ENCODE data around the gene TXNDC16. TPM values are rescaled to one million over a fixed set of nuclear protein-coding genes. Genes with fewer than 3 reads are reported as not detected.

The TXNDC16 gene
- total and polyA plus RNA-seq, 8 donors = 1.4 to 30.3 (median 5.1) TPM

GRCh38 chr14:52513249-52513648 is 39.1 kb downstream of the TXNDC16 start:
- H3K27ac ChIP-seq = no peak overlapping the region
- WGBS, 5 donors = 84 to 91% (median 89%) methylated on average over 1 of the region's 1 CpG
- no peaks in the 10 kb centered on the region for H3K4me1 ChIP-seq
- H3K9me3 ChIP-seq = no peaks in the 10 kb centered on the region
- peaks cover 0 to 30% (median 21%) of the 10 kb centered on the region in 4 donors for H3K36me3 ChIP-seq
- H3K4me3 ChIP-seq = no peak overlapping the region
- no peak for DNase-seq
- H3K27me3 ChIP-seq = no peaks in the 10 kb centered on the region
- intact Hi-C loops (cut with DNase I; ENCODE audit: low total_unique reads) = no loop called here
- TF ChIP-seq CTCF (IDR thresholded peaks at IDR 0.05) (no peak), POLR2A (IDR thresholded peaks at IDR 0.05) (no peak), EP300 (IDR thresholded peaks at IDR 0.05) (no peak), POLR2AphosphoS5 (IDR thresholded peaks at IDR 0.05) (no peak)

- no peaks in the 10 kb centered on the region for H3K4me1 ChIP-seq
- no peak for DNase-seq
- intact Hi-C loops (cut with DNase I; ENCODE audit: low total_unique reads) = no loop called here
- peaks cover 0 to 22% (median 8%) of the 10 kb centered on the region in 4 donors for H3K9me3 ChIP-seq
- no peak overlapping the region for H3K4me3 ChIP-seq
- TF ChIP-seq POLR2AphosphoS5 (IDR thresholded peaks at IDR 0.05) (no peak), EP300 (IDR thresholded peaks at IDR 0.05) (no peak), POLR2A (IDR thresholded peaks at IDR 0.05) (no peak), CTCF (IDR thresholded peaks at IDR 0.05) (no peak)
- H3K27me3 ChIP-seq = no peaks in the 10 kb centered on the region
- 88 to 96% (median 92%) methylated on average over 1 of the region's 1 CpG for WGBS, 5 donors
- no peak overlapping the region for H3K27ac ChIP-seq
- peaks cover 0 to 42% (median 26%) of the 10 kb centered on the region in 4 donors for H3K36me3 ChIP-seq
Observed at GRCh38 chr14:52494444-52494843, 57.9 kb downstream of the TXNDC16 start.

DNA sequence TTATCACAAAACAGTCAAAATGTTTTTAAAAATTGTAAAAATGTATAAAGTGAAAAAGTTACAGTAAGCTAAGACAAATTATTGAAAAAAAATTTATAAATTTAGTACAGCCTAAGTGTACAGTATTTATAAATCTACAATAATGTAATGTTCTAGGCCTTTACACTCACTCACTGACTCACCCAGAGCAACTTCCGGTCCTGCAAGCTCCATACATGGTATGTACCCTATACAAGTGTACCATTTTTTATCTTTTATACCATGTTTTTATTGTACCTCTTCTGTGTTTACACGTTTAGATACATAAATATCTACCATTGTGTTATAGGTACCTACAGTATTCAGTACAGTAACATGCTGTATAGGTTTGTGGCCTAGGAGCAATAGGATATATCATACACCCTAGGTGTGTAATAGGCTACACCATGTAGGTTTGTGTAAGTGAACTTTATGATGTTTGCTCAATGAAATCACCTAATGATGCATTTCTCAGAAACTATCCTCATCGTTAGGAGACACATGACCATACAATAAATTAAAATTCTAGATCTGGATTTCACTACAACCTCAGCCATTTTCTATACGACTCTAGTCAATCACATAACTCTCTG is 66.8 kb downstream of the TXNDC16 start:
- Histone ChIP-seq H3K9me3 (no peaks in the 10 kb centered on the region), H3K27ac (no peak overlapping the region), H3K4me3 (no peak overlapping the region), H3K4me1 (no peaks in the 10 kb centered on the region), H3K27me3 (no peaks in the 10 kb centered on the region), H3K36me3 (peaks cover 0 to 54% (median 33%) of the 10 kb centered on the region in 4 donors)
- no peak for TF ChIP-seq POLR2A (IDR thresholded peaks at IDR 0.05)
- TF ChIP-seq EP300 (IDR thresholded peaks at IDR 0.05) = no peak
- no peak for TF ChIP-seq CTCF (IDR thresholded peaks at IDR 0.05)
- no peak for TF ChIP-seq POLR2AphosphoS5 (IDR thresholded peaks at IDR 0.05)
- intact Hi-C loops (cut with DNase I; ENCODE audit: low total_unique reads) = no loop called here
- no peak for DNase-seq
- 92 to 97% (median 95%) methylated on average over 4 of the region's 4 CpGs for WGBS, 5 donors

- Histone ChIP-seq H3K4me3 (no peak overlapping the region), H3K4me1 (no peaks in the 10 kb centered on the region), H3K27me3 (no peaks in the 10 kb centered on the region), H3K27ac (no peak overlapping the region), H3K9me3 (peaks cover 0 to 7% (median 2%) of the 10 kb centered on the region in 4 donors), H3K36me3 (peaks cover 0 to 53% (median 25%) of the 10 kb centered on the region in 4 donors)
- no peak for TF ChIP-seq POLR2AphosphoS5 (IDR thresholded peaks at IDR 0.05)
- no peak for TF ChIP-seq POLR2A (IDR thresholded peaks at IDR 0.05)
- no peak for TF ChIP-seq EP300 (IDR thresholded peaks at IDR 0.05)
- TF ChIP-seq CTCF (IDR thresholded peaks at IDR 0.05) = no peak
- DNase-seq = no peak
- intact Hi-C loops (cut with DNase I; ENCODE audit: low total_unique reads) = no loop called here
Observed at GRCh38 chr14:52481864-52482263, 70.4 kb downstream of the TXNDC16 start.

Data from stomach (tissue), 9 donors.